Karpas-422 (cell line): ENCODE results near the gene GINS2. TPM values are rescaled to one million over a fixed set of nuclear protein-coding genes. Genes with fewer than 3 reads are reported as not detected.

Source experiments
- DNase-seq: peaks from one replicate; pipeline ENCODE4 v3.0.0-alpha.2; 2015
- H2AFZ ChIP-seq: fragments of 200-600 bp; sonication (generic); 2 replicates; pipeline ENCODE4 v1.6.1; 2014; ENCODE audit warnings: antibody characterized with exemption, low read length, mixed read lengths
- H3K27ac ChIP-seq: fragments of 200-600 bp; sonication (generic); 2 replicates; pipeline ENCODE4 v1.5.1; 2014; ENCODE audit warnings: mild to moderate bottlenecking, low read length, moderate library complexity
- H3K27me3 ChIP-seq: fragments of 200-600 bp; sonication (generic); 2 replicates; pipeline ENCODE4 v1.6.1; 2014; ENCODE audit warnings: low read length, mixed read lengths
- H3K36me3 ChIP-seq: fragments of 200-600 bp; sonication (generic); 2 replicates; pipeline ENCODE4 v1.6.1; 2014; ENCODE audit warnings: low read length, mixed read lengths; ENCODE audit not compliant: insufficient read depth
- H3K4me1 ChIP-seq: fragments of 200-600 bp; sonication (generic); 2 replicates; pipeline ENCODE4 v1.6.1; 2014; ENCODE audit warnings: mild to moderate bottlenecking, low read length, mixed read lengths
- H3K4me2 ChIP-seq: fragments of 200-600 bp; sonication (generic); 2 replicates; pipeline ENCODE4 v1.6.1; 2014; ENCODE audit warnings: low read length, low read depth, mild to moderate bottlenecking; ENCODE audit not compliant: poor library complexity, severe bottlenecking
- H3K4me3 ChIP-seq: fragments of 200-600 bp; sonication (generic); 2 replicates; pipeline ENCODE4 v1.5.1; 2014; ENCODE audit warnings: mild to moderate bottlenecking, antibody characterized with exemption, low read length, mixed read lengths
- H3K79me2 ChIP-seq: fragments of 200-600 bp; sonication (generic); 2 replicates; pipeline ENCODE4 v1.6.1; 2014; ENCODE audit warnings: mild to moderate bottlenecking, low read length, mixed read lengths
- H3K9ac ChIP-seq: fragments of 200-600 bp; sonication (generic); 2 replicates; pipeline ENCODE4 v1.6.0; 2014; ENCODE audit warnings: low read length
- H3K9me2 ChIP-seq: fragments of 200-600 bp; sonication (generic), shearing (Covaris generic); replicated peaks from 2 replicates; pipeline ENCODE4 v1.6.0; 2014; ENCODE audit warnings: mild to moderate bottlenecking, low read length, moderate library complexity; ENCODE audit not compliant: insufficient read depth
- H3K9me3 ChIP-seq: fragments of 300-700, 200-600 bp; sonication (generic); 2 replicates; pipeline ENCODE4 v1.6.1; 2014; ENCODE audit warnings: low read length, mixed read lengths
- H4K20me1 ChIP-seq: fragments of 200-600 bp; sonication (generic); 2 replicates; pipeline ENCODE4 v1.6.1; 2014; ENCODE audit warnings: mild to moderate bottlenecking, antibody characterized with exemption, low read length, low read depth; ENCODE audit not compliant: insufficient read depth
- total RNA-seq: library from RNA; depleted of rRNA; stranded (reverse); fragments of >200 nt; shearing (Covaris generic); gene quantifications from 2 replicates; pipeline ENCODE4 v1.2.3, GENCODE V29; 2014; ENCODE audit warnings: low replicate concordance

The GINS2 gene
- total RNA-seq, 1 experiment from 2014 or later = 14.2 TPM

GRCh38 chr16:85664580-85665372, 24.0 kb downstream of the GINS2 start:
- H3K9me3 ChIP-seq = no peaks in the 10 kb centered on the region
- H3K4me2 ChIP-seq = no peak overlapping the region
- H3K9me2 ChIP-seq = no peaks in the 10 kb centered on the region
- H3K9ac ChIP-seq = no peak overlapping the region
- no peaks in the 10 kb centered on the region for H3K27me3 ChIP-seq
- H3K36me3 ChIP-seq = no peaks in the 10 kb centered on the region
- no peak overlapping the region for H3K27ac ChIP-seq
- no peak for DNase-seq
- no peaks in the 10 kb centered on the region for H3K4me1 ChIP-seq
- 0 out of 2 replicates have a peak, but pooled peaks cover 6% of the 10 kb centered on the region for H4K20me1 ChIP-seq
- no peaks in the 10 kb centered on the region for H3K79me2 ChIP-seq
- H3K4me3 ChIP-seq = no peak overlapping the region
- H2AFZ ChIP-seq = no peak overlapping the region

- no peak for DNase-seq
- Histone ChIP-seq H3K4me1 (no peaks in the 10 kb centered on the region), H3K27me3 (no peaks in the 10 kb centered on the region), H3K27ac (no peak overlapping the region), H3K9me3 (no peaks in the 10 kb centered on the region), H3K79me2 (no peaks in the 10 kb centered on the region), H3K9me2 (no peaks in the 10 kb centered on the region), H3K36me3 (no peaks in the 10 kb centered on the region), H2AFZ (no peak overlapping the region), H3K9ac (no peak overlapping the region), H4K20me1 (peaks cover 12% of the 10 kb centered on the region; the same call in 1 of the 2 replicates), H3K4me3 (no peak overlapping the region), H3K4me2 (no peak overlapping the region)
Measured at GRCh38 chr16:85663891-85664321, 24.8 kb downstream of the GINS2 start.

GRCh38 chr16:85662976-85663830, 25.6 kb downstream of the GINS2 start:
- Histone ChIP-seq H3K79me2 (no peaks in the 10 kb centered on the region), H3K4me2 (no peak overlapping the region), H3K27me3 (no peaks in the 10 kb centered on the region), H3K9me3 (no peaks in the 10 kb centered on the region), H4K20me1 (peaks cover 10% of the 10 kb centered on the region; the same call in 1 of the 2 replicates), H2AFZ (no peak overlapping the region), H3K9me2 (no peaks in the 10 kb centered on the region), H3K27ac (no peak overlapping the region), H3K4me1 (no peaks in the 10 kb centered on the region), H3K4me3 (no peak overlapping the region), H3K9ac (no peak overlapping the region), H3K36me3 (no peaks in the 10 kb centered on the region)
- no peak for DNase-seq

GRCh38 chr16:85662482-85662812, 26.3 kb downstream of the GINS2 start:
- no peaks in the 10 kb centered on the region for H3K9me2 ChIP-seq
- DNase-seq = no peak
- H3K27me3 ChIP-seq = no peaks in the 10 kb centered on the region
- no peak overlapping the region for H3K4me2 ChIP-seq
- peaks cover 10% of the 10 kb centered on the region; the same call in 1 of the 2 replicates for H4K20me1 ChIP-seq
- H3K27ac ChIP-seq = no peak overlapping the region
- no peaks in the 10 kb centered on the region for H3K79me2 ChIP-seq
- no peak overlapping the region for H3K4me3 ChIP-seq
- no peak overlapping the region for H2AFZ ChIP-seq
- H3K9ac ChIP-seq = no peak overlapping the region
- no peaks in the 10 kb centered on the region for H3K4me1 ChIP-seq
- H3K36me3 ChIP-seq = no peaks in the 10 kb centered on the region
- H3K9me3 ChIP-seq = no peaks in the 10 kb centered on the region

GRCh38 chr16:85661740-85662481, 26.8 kb downstream of the GINS2 start:
- Histone ChIP-seq H3K9me3 (no peaks in the 10 kb centered on the region), H3K36me3 (no peaks in the 10 kb centered on the region), H3K4me1 (no peaks in the 10 kb centered on the region), H2AFZ (no peak overlapping the region), H4K20me1 (peaks cover 13% of the 10 kb centered on the region; the same call in 1 of the 2 replicates), H3K27me3 (no peaks in the 10 kb centered on the region), H3K9me2 (no peaks in the 10 kb centered on the region), H3K4me3 (no peak overlapping the region), H3K79me2 (no peaks in the 10 kb centered on the region), H3K27ac (no peak overlapping the region), H3K4me2 (no peak overlapping the region), H3K9ac (no peak overlapping the region)
- no peak for DNase-seq

GRCh38 chr16:85660843-85661739, 27.7 kb downstream of the GINS2 start:
- H3K4me1 ChIP-seq = no peaks in the 10 kb centered on the region
- peaks cover 13% of the 10 kb centered on the region; the same call in 1 of the 2 replicates for H4K20me1 ChIP-seq
- no peaks in the 10 kb centered on the region for H3K36me3 ChIP-seq
- H3K9ac ChIP-seq = no peak overlapping the region
- H3K4me2 ChIP-seq = no peak overlapping the region
- H3K4me3 ChIP-seq = no peak overlapping the region
- no peaks in the 10 kb centered on the region for H3K79me2 ChIP-seq
- no peak for DNase-seq
- no peak overlapping the region for H2AFZ ChIP-seq
- no peaks in the 10 kb centered on the region for H3K9me3 ChIP-seq
- H3K27ac ChIP-seq = no peak overlapping the region
- H3K27me3 ChIP-seq = no peaks in the 10 kb centered on the region
- no peaks in the 10 kb centered on the region for H3K9me2 ChIP-seq

- DNase-seq = peak; percentile 90
- Histone ChIP-seq H3K4me3 (no peak overlapping the region), H3K27me3 (no peaks in the 10 kb centered on the region), H3K27ac (no peak overlapping the region), H4K20me1 (peaks cover 13% of the 10 kb centered on the region; the same call in 1 of the 2 replicates), H3K9me2 (no peaks in the 10 kb centered on the region), H3K4me2 (no peak overlapping the region), H3K79me2 (no peaks in the 10 kb centered on the region), H3K4me1 (no peaks in the 10 kb centered on the region), H3K9me3 (no peaks in the 10 kb centered on the region), H2AFZ (no peak overlapping the region), H3K9ac (no peak overlapping the region), H3K36me3 (no peaks in the 10 kb centered on the region)
Measured at GRCh38 chr16:85659805-85660511, 28.8 kb downstream of the GINS2 start.
